GM18511 (cell line): ENCODE results near the gene CACNA2D3.

Experiments
- ATAC-seq: cut with Tn5 transposase; IDR thresholded peaks from one replicate; pipeline ENCODE4 v1.9.1; 2021; ENCODE audit warnings: mild to moderate bottlenecking, moderate library complexity; ENCODE audit not compliant: unreplicated experiment

CACNA2D3 gene

GRCh38 chr3:54213907-54214306 lies 91.6 kb downstream of the CACNA2D3 start:
- no peak for ATAC-seq

- no peak for ATAC-seq
Observed at GRCh38 chr3:54214845-54215244, 92.5 kb downstream of the CACNA2D3 start.

- ATAC-seq: no peak
Observed at GRCh38 chr3:54215521-54215920, 93.2 kb downstream of the CACNA2D3 start.

GRCh38 chr3:54217828-54218227 lies 95.5 kb downstream of the CACNA2D3 start:
- no peak for ATAC-seq

- ATAC-seq: no peak
Observed at GRCh38 chr3:54222316-54222715, 100.0 kb downstream of the CACNA2D3 start.

- ATAC-seq: no peak
Observed at GRCh38 chr3:54223063-54223462, 100.7 kb downstream of the CACNA2D3 start.

GRCh38 chr3:54225841-54226528 lies 103.6 kb downstream of the CACNA2D3 start:
- no peak for ATAC-seq

- no peak for ATAC-seq
Observed at GRCh38 chr3:54228806-54229205, 106.5 kb downstream of the CACNA2D3 start.

GRCh38 chr3:54232618-54233017 lies 110.3 kb downstream of the CACNA2D3 start:
- ATAC-seq: no peak

GRCh38 chr3:54235998-54236397 lies 113.6 kb downstream of the CACNA2D3 start:
- ATAC-seq: no peak

GRCh38 chr3:54237109-54237508 lies 114.8 kb downstream of the CACNA2D3 start:
- ATAC-seq: no peak

- no peak for ATAC-seq
Observed at GRCh38 chr3:54237788-54238502, 115.6 kb downstream of the CACNA2D3 start.

GRCh38 chr3:54240309-54240708 lies 118.0 kb downstream of the CACNA2D3 start:
- no peak for ATAC-seq

- ATAC-seq: no peak
Observed at GRCh38 chr3:54243056-54243931, 120.9 kb downstream of the CACNA2D3 start.

- ATAC-seq: no peak
Observed at GRCh38 chr3:54243960-54244682, 121.8 kb downstream of the CACNA2D3 start.

GRCh38 chr3:54251705-54252104 lies 129.4 kb downstream of the CACNA2D3 start:
- ATAC-seq: no peak

- ATAC-seq: no peak
Observed at GRCh38 chr3:54257125-54257720, 134.9 kb downstream of the CACNA2D3 start.

- no peak for ATAC-seq
Observed at GRCh38 chr3:54259636-54260035, 137.3 kb downstream of the CACNA2D3 start.

- no peak for ATAC-seq
Observed at GRCh38 chr3:54261141-54261540, 138.8 kb downstream of the CACNA2D3 start.

GRCh38 chr3:54262541-54262940 lies 140.2 kb downstream of the CACNA2D3 start:
- ATAC-seq: no peak
